Choroid plexus epithelial cell (primary cell): ENCODE results near the gene SLC26A11.

ENCODE experiments used
- DNase-seq: peaks from one replicate; pipeline ENCODE4 v3.0.0-alpha.2; 2010; ENCODE audit warnings: low read depth
- H3K4me3 ChIP-seq: 2 replicates; pipeline ENCODE4 v1.5.1; 2011; ENCODE audit warnings: low read depth, mild to moderate bottlenecking, control low read depth, low read length, moderate library complexity
- CTCF ChIP-seq: conservative IDR thresholded peaks from 2 replicates; pipeline ENCODE4 v1.5.1; 2011; ENCODE audit warnings: low read depth, mild to moderate bottlenecking, control low read depth, inconsistent platforms, low read length, moderate library complexity

SLC26A11 gene

GRCh38 chr17:80287806-80288567, 67.8 kb downstream of the SLC26A11 start:
- no peak overlapping the region for H3K4me3 ChIP-seq
- no peak for DNase-seq
- no peak for TF ChIP-seq CTCF

GRCh38 chr17:80289616-80290015, 69.4 kb downstream of the SLC26A11 start:
- DNase-seq: no peak
- no peak for TF ChIP-seq CTCF

GRCh38 chr17:80290156-80290555, 69.9 kb downstream of the SLC26A11 start:
- no peak overlapping the region for H3K4me3 ChIP-seq
- no peak for TF ChIP-seq CTCF

More at GRCh38 chr17:80289616-80290015, 69.4 kb downstream of the SLC26A11 start:
- no peak overlapping the region for H3K4me3 ChIP-seq

GRCh38 chr17:80291260-80291659, 71.0 kb downstream of the SLC26A11 start:
- TF ChIP-seq CTCF: no peak
- no peak for DNase-seq
- no peak overlapping the region for H3K4me3 ChIP-seq

More at GRCh38 chr17:80290156-80290555, 69.9 kb downstream of the SLC26A11 start:
- DNase-seq: no peak

GRCh38 chr17:80291691-80292487, 71.7 kb downstream of the SLC26A11 start:
- no peak for TF ChIP-seq CTCF
- no peak for DNase-seq
- H3K4me3 ChIP-seq: no peak overlapping the region

- no peak overlapping the region for H3K4me3 ChIP-seq
- TF ChIP-seq CTCF: peak; percentile 37
- DNase-seq: peak; percentile 23
These were observed 72.3 kb downstream of the SLC26A11 start for GRCh38 chr17:80292521-80292971.
